K562 (cell line): ENCODE data around the gene OR13G1. TPM values are rescaled to one million over a fixed set of nuclear protein-coding genes. Genes with fewer than 3 reads are reported as not detected.

Experiments used
- ATAC-seq: fragments of 200-7000 bp; cut with Tn5 transposase; 3 replicates; pipeline ENCODE4 v1.9.1; 2020; ENCODE audit warnings: moderate library complexity
- BruUV-seq: library from RNA; stranded (reverse); fragments of 400-500 nt; replicated peaks from 2 replicates; lab custom pipeline; 2021; lab: Mats Ljungman, UMichigan
- CTCF ChIA-PET: fragments of 300-600 bp; formaldehyde crosslinking; extraction: SDS; loops from one replicate; lab custom pipeline; 2021; ENCODE audit warnings: low intra/inter-chr PET ratio; lab: Yijun Ruan, JAX
- POLR2A ChIA-PET: fragments of 300-600, 350-650 bp; sonication (Branson Sonifier 250); formaldehyde crosslinking; extraction: SDS; loops from one replicate; lab custom pipeline; 2021; ENCODE audit warnings: antibody characterized with exemption, inconsistent platforms; lab: Yijun Ruan, JAX
- DNase-seq, 4 experiments: peaks; one replicate each; pipeline versions ENCODE4 v3.0.0 to v3.0.0-alpha.2; 2011 to 2018; ENCODE audit warnings: low spot score in 3 of 4, mixed read lengths in 3 of 4; ENCODE audit errors: extremely low read depth in 1 of 4
- FAIRE-seq: peaks from 2 replicates; lab custom pipeline; 2011; peaks lifted over from hg19 to GRCh38; lab: Jason Lieb, UNC
- H2AFZ ChIP-seq: 2 replicates; pipeline ENCODE4 v1.6.0; 2011; ENCODE audit warnings: low read depth, low read length, control low read depth, inconsistent platforms
- H3K27ac ChIP-seq: fragments of 200-600 bp; 3 replicates; pipeline ENCODE4 v1.8.0; 2011; ENCODE audit warnings: low read depth, mild to moderate bottlenecking, control low read depth, inconsistent platforms, low read length, moderate library complexity, mixed read lengths; ENCODE audit errors: extremely low read depth
- H3K27me3 ChIP-seq, 2 experiments: fragments of 300-600 bp in 1 of 2; 2 replicates in 1 of 2; 3 replicates in 1 of 2; pipeline versions ENCODE4 v1.6.0 to v1.8.0; 2011; ENCODE audit warnings: inconsistent platforms in 2 of 2, low read length in 2 of 2, mild to moderate bottlenecking in 1 of 2, mixed read lengths in 1 of 2, moderate library complexity in 1 of 2; ENCODE audit not compliant: control insufficient read depth in 2 of 2, insufficient read depth in 2 of 2
- H3K36me3 ChIP-seq: fragments of 300-600 bp; 3 replicates; pipeline ENCODE4 v1.8.0; 2011; ENCODE audit warnings: mild to moderate bottlenecking, low read length, inconsistent platforms; ENCODE audit not compliant: control insufficient read depth, insufficient read depth
- H3K4me1 ChIP-seq, 2 experiments: fragments of 200-600 bp in 1 of 2; replicated peaks in 1 of 2; 2 replicates in 1 of 2; 3 replicates in 1 of 2; pipeline versions ENCODE4 v1.5.1 to v1.8.0; 2011; ENCODE audit warnings: inconsistent platforms in 2 of 2, low read length in 2 of 2, mild to moderate bottlenecking in 1 of 2, mixed read lengths in 1 of 2, moderate library complexity in 1 of 2; ENCODE audit not compliant: control insufficient read depth in 2 of 2, insufficient read depth in 2 of 2
- H3K4me2 ChIP-seq: 2 replicates; pipeline ENCODE4 v1.6.1; 2011; ENCODE audit warnings: low read length, control low read depth, inconsistent platforms, mixed read lengths; ENCODE audit not compliant: insufficient read depth
- H3K4me3 ChIP-seq: fragments of 200-600 bp; sonication (generic), shearing (Covaris generic); 2 replicates; pipeline ENCODE4 v1.5.1; 2016; ENCODE audit warnings: control low read depth, inconsistent platforms
- H3K79me2 ChIP-seq: fragments of 200-600 bp; 3 replicates; pipeline ENCODE4 v1.8.0; 2011; ENCODE audit warnings: low read length, inconsistent platforms; ENCODE audit not compliant: control insufficient read depth, insufficient read depth
- H3K9ac ChIP-seq, 2 experiments: 2 replicates each; pipeline versions ENCODE4 v1.6.0 to v1.6.1; 2011; ENCODE audit warnings: low read depth in 2 of 2, low read length in 2 of 2, control low read depth in 1 of 2, inconsistent platforms in 1 of 2, mild to moderate bottlenecking in 1 of 2, mixed read lengths in 1 of 2; ENCODE audit not compliant: insufficient read depth in 1 of 2
- H3K9me1 ChIP-seq: one replicate; pipeline ENCODE4 v1.6.0; 2011; ENCODE audit warnings: inconsistent platforms, mild to moderate bottlenecking, low read length, moderate library complexity; ENCODE audit not compliant: control insufficient read depth, insufficient read depth
- H3K9me3 ChIP-seq: replicated peaks from 2 replicates; pipeline ENCODE4 v1.5.1; 2011; ENCODE audit warnings: low read depth, low read length, inconsistent platforms; ENCODE audit not compliant: control insufficient read depth, insufficient read depth
- H4K20me1 ChIP-seq: replicated peaks from 2 replicates; pipeline ENCODE4 v1.6.1; 2011; ENCODE audit warnings: low read length, inconsistent platforms, mixed read lengths; ENCODE audit not compliant: control insufficient read depth, insufficient read depth
- CEBPB ChIP-seq: fragments of 450-650 bp; IDR thresholded peaks from 2 replicates; pipeline ENCODE4 v1.6.1; 2016; ENCODE audit warnings: missing genetic modification characterization, missing compliant biosample characterization
- CEBPG ChIP-seq, 3 experiments: fragments of 200-800 bp in 1 of 3; sonication (Bioruptor generic) in 1 of 3; sonication (generic) in 1 of 3; formaldehyde crosslinking in 1 of 3; IDR thresholded peaks in 2 of 3; conservative IDR thresholded peaks in 1 of 3; 2 replicates each; pipeline versions ENCODE4 v1.6.1 to v1.8.0; 2016 to 2022; ENCODE audit warnings: missing compliant biosample characterization in 2 of 3, missing genetic modification characterization in 2 of 3, mild to moderate bottlenecking in 1 of 3, missing genetic modification reagents in 1 of 3
- FOS ChIP-seq: IDR thresholded peaks from 3 replicates; pipeline ENCODE4 v1.6.1; 2011; ENCODE audit not compliant: insufficient read length; ENCODE audit errors: extremely low read depth
- MTA3 ChIP-seq: fragments of 450-650 bp; formaldehyde crosslinking; IDR thresholded peaks from 2 replicates; pipeline ENCODE4 v1.6.1; 2017; ENCODE audit warnings: mild to moderate bottlenecking, borderline replicate concordance
- MTF1 ChIP-seq: fragments of 250-450 bp; sonication (Bioruptor Pico); IDR thresholded peaks from 2 replicates; pipeline ENCODE4 v1.9.0; 2021; ENCODE audit warnings: moderate library complexity, mild to moderate bottlenecking, inconsistent platforms, borderline replicate concordance
- TSC22D4 ChIP-seq: fragments of 450-650 bp; IDR thresholded peaks from 2 replicates; pipeline ENCODE4 v1.6.1; 2016; ENCODE audit warnings: missing genetic modification characterization, missing biosample characterization, control low read depth
- ZNF77 ChIP-seq: fragments of 250-450 bp; sonication (Bioruptor Pico); IDR thresholded peaks from 2 replicates; pipeline ENCODE4 v1.5.0; 2020
- WGBS: fragments of 100-300 bp; shearing (Covaris generic); methylation state at CpG from one replicate; pipeline ENCODE4 v1.1.6; 2016; ENCODE audit warnings: low coverage, mixed read lengths; ENCODE audit not compliant: insufficient coverage; ENCODE audit errors: missing lambda C conversion rate; 5-methylcytosine and 5-hydroxymethylcytosine counted together
- in situ Hi-C: fragments of 300-500 bp; cut with MboI; formaldehyde crosslinking; loops from 4 replicates; pipeline ENCODE4 v1.15.0; 2018; ENCODE audit warnings: inconsistent platforms, mixed read lengths
- intact Hi-C: fragments of 100-400 bp; cut with micrococcal nuclease; formaldehyde crosslinking; loops from 2 replicates; pipeline ENCODE4 v1.14.2; 2022
- polyA plus RNA-seq, 8 experiments: library from polyadenylated mRNA; depleted of rRNA in 4 of 8; stranded (reverse) in 5 of 8; unstranded in 3 of 8; fragments of >200 nt; fragmentation: Nextera tagmentation in 2 of 8; fragmentation: Illumina TruSeq in 1 of 8; extraction: Ambion mirVana in 2 of 8; extraction: Trizol in 1 of 8; gene quantifications; 2 replicates each; pipeline versions ENCODE4 v1.2.1 to v1.2.3, GENCODE V29; 2011 to 2014; ENCODE audit warnings: inconsistent platforms in 1 of 8, missing spikeins in 1 of 8
- total RNA-seq, 7 experiments: library from RNA; depleted of rRNA in 6 of 7; stranded (reverse); fragments of >200 nt in 6 of 7; fragmentation: Illumina TruSeq in 2 of 7; extraction: Trizol in 2 of 7; gene quantifications; 2 replicates each; pipeline versions ENCODE4 v1.2.1 to v1.2.3, GENCODE V29; 2011 to 2021; ENCODE audit warnings: low replicate concordance in 1 of 7
- TF ChIP-seq, protein P1 (sequence below): fragments of 250-450 bp; sonication (Bioruptor Pico); IDR thresholded peaks from 2 replicates; pipeline ENCODE4 v1.8.0; 2021; ENCODE audit warnings: mild to moderate bottlenecking, moderate library complexity
- TF ChIP-seq, protein P2 (sequence below): fragments of 250-450 bp; sonication (Bioruptor Pico); IDR thresholded peaks from 2 replicates; pipeline ENCODE4 v1.5.0; 2021; ENCODE audit warnings: mild to moderate bottlenecking, moderate library complexity
- TF ChIP-seq, protein P3 (sequence below), 2 experiments: fragments of 450-650 bp in 1 of 2; sonication (generic) in 1 of 2; formaldehyde crosslinking in 1 of 2; IDR thresholded peaks in 1 of 2; conservative IDR thresholded peaks in 1 of 2; 2 replicates each; pipeline versions ENCODE4 v1.6.1 to v1.8.1; 2016 to 2023; ENCODE audit warnings: mild to moderate bottlenecking in 2 of 2, moderate library complexity in 2 of 2, inconsistent platforms in 1 of 2, missing genetic modification reagents in 1 of 2
- TF ChIP-seq, protein P4 (sequence below): IDR thresholded peaks from 2 replicates; pipeline ENCODE4 v1.6.1; 2012; ENCODE audit warnings: low read depth, low read length, improper control_type of control experiment, borderline replicate concordance
- TF ChIP-seq, protein P5 (sequence below): fragments of 450-650 bp; formaldehyde crosslinking; IDR thresholded peaks from 2 replicates; pipeline ENCODE4 v1.4.0; 2020; ENCODE audit warnings: mild to moderate bottlenecking, moderate library complexity

OR13G1 gene
- total and polyA plus RNA-seq, 9 of the 15 experiments (the other 6 are each of a cell fraction or from before 2014, with no cell fraction given), result not detected

DNA sequence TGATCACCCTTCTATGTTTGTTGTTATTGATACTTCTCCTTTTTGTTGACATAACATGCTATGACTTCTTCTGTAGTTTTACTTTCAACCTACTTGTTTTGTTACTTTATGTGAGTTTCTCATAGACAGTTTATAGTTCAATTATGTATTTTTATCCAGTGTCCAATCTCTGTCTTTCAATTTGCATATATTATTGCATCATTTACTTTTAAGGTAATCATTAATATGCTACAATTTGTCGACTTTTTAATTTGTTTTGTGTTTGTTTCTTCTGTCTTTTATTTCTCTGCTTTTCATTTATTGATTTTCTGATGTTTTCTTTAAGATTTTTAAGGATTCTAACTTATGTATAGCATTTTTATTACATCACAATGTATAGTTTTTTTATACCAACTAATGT is 10.3 kb downstream of the OR13G1 start:
- CTCF ChIA-PET, result no interaction called here
- in situ Hi-C loops (no loop called here), intact Hi-C loops (no loop called here)
- Histone ChIP-seq H3K9me3 (no peaks in the 10 kb centered on the region), H3K9me1 (no peaks in the 10 kb centered on the region), H3K4me3 (no peak overlapping the region), H3K27ac (no peak overlapping the region), H3K9ac (no peak overlapping the region), H3K36me3 (no peaks in the 10 kb centered on the region), H3K27me3 (no peaks in the 10 kb centered on the region), H3K4me1 (no peaks in the 10 kb centered on the region), H2AFZ (no peak overlapping the region), H3K4me2 (no peak overlapping the region), H3K79me2 (no peaks in the 10 kb centered on the region), H4K20me1 (no peaks in the 10 kb centered on the region)
- no peak for DNase-seq
- TF ChIP-seq, protein P1, sequence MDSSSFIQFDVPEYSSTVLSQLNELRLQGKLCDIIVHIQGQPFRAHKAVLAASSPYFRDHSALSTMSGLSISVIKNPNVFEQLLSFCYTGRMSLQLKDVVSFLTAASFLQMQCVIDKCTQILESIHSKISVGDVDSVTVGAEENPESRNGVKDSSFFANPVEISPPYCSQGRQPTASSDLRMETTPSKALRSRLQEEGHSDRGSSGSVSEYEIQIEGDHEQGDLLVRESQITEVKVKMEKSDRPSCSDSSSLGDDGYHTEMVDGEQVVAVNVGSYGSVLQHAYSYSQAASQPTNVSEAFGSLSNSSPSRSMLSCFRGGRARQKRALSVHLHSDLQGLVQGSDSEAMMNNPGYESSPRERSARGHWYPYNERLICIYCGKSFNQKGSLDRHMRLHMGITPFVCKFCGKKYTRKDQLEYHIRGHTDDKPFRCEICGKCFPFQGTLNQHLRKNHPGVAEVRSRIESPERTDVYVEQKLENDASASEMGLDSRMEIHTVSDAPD, result no peak
- TF ChIP-seq, protein P2, sequence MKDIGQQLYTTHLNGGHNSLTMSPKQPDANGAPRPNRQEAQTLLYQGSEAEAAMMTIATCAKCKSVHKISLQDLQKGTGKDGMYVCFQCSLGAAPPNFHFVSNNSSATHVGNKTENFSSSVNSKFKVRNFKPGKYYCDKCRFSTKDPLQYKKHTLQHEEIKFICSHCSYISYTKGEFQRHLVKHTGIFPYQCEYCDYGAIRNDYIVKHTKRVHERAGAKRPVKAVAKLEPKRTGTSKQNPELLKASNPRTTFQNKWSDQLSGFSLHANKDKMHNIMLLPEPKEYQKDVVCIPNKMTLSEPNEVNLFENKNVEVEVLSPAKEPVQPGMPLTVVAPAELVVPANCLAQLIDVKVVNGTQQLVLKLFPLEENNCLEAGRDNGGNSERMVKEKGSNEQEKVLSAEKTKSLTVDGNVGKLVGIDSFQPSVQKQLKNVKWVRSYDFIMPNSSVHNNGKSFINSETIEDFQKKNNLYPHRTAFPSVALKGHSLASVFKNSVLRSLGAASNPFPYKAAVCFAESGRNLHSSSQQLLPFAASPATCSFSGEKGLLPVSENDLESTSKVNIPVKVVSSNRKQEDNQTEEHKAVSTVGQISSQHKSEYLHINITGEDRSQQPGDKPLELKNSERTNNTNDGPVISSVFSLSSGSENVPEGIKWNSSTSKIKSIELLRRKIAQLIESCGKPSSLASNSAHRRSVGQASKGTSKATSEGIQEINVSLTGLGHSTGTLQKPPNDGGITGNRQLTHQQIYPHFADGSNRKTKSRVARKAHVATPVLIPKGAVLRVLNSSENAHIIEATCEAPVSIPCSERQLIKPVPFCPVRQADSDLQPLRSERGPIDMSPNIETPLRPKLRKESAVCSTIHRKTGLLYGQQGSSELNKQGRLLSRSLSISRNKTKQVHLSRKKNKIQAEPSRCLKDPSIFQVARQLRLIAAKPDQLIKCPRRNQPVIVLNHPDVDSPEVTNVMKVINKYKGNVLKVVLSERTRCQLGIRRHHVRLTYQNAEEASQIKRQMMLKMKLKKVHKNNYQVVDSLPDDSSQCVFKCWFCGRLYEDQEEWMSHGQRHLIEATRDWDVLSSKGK (CRISPR knock-in tag), result no peak
- TF ChIP-seq MTF1 (CRISPR knock-in tag) (no peak), FOS (no peak), ZNF77 (CRISPR knock-in tag) (no peak), CEBPG (CRISPR knock-in tag; IDR thresholded peaks at IDR 0.05) (no peak), CEBPG (tag; conservative IDR thresholded peaks at IDR 0.05 in 1 of 2, IDR thresholded peaks at IDR 0.05 in 1 of 2) (peak in 1 of 2 experiments; percentile 83; a peak in 3 of 4 replicates), MTA3 (no peak), TSC22D4 (no peak), CEBPB (tag) (0 out of 2 replicates have a peak, but pooled peaks have one; percentile 35)
- TF ChIP-seq, protein P3, sequence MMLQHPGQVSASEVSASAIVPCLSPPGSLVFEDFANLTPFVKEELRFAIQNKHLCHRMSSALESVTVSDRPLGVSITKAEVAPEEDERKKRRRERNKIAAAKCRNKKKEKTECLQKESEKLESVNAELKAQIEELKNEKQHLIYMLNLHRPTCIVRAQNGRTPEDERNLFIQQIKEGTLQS (IDR thresholded peaks at IDR 0.05), result peak; percentile 50; the same call in 1 of the 2 replicates
- TF ChIP-seq, protein P3 (CRISPR knock-in tag; conservative IDR thresholded peaks at IDR 0.05), result no peak
- TF ChIP-seq, protein P4, sequence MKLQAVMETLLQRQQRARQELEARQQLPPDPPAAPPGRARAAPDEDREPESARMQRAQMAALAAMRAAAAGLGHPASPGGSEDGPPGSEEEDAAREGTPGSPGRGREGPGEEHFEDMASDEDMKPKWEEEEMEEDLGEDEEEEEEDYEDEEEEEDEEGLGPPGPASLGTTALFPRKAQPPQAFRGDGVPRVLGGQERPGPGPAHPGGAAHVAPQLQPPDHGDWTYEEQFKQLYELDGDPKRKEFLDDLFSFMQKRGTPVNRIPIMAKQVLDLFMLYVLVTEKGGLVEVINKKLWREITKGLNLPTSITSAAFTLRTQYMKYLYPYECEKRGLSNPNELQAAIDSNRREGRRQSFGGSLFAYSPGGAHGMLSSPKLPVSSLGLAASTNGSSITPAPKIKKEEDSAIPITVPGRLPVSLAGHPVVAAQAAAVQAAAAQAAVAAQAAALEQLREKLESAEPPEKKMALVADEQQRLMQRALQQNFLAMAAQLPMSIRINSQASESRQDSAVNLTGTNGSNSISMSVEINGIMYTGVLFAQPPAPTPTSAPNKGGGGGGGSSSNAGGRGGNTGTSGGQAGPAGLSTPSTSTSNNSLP, result no peak
- TF ChIP-seq, protein P5, sequence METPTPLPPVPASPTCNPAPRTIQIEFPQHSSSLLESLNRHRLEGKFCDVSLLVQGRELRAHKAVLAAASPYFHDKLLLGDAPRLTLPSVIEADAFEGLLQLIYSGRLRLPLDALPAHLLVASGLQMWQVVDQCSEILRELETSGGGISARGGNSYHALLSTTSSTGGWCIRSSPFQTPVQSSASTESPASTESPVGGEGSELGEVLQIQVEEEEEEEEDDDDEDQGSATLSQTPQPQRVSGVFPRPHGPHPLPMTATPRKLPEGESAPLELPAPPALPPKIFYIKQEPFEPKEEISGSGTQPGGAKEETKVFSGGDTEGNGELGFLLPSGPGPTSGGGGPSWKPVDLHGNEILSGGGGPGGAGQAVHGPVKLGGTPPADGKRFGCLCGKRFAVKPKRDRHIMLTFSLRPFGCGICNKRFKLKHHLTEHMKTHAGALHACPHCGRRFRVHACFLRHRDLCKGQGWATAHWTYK (CRISPR knock-in tag), result no peak
- no peak for ATAC-seq
- FAIRE-seq, result no peak
- 0% methylated on average over 1 of the region's 1 CpG for WGBS
- no TSS peak for BruUV-seq
- POLR2A ChIA-PET, result no interaction called here
